ENCODE measurements around the gene NECTIN3. TPM values are rescaled to one million over a fixed set of nuclear protein-coding genes. Genes with fewer than 3 reads are reported as not detected.

The NECTIN3 gene
- polyA plus RNA-seq (2012; ENCODE audit: low read depth, missing spikeins): not detected

DNA sequence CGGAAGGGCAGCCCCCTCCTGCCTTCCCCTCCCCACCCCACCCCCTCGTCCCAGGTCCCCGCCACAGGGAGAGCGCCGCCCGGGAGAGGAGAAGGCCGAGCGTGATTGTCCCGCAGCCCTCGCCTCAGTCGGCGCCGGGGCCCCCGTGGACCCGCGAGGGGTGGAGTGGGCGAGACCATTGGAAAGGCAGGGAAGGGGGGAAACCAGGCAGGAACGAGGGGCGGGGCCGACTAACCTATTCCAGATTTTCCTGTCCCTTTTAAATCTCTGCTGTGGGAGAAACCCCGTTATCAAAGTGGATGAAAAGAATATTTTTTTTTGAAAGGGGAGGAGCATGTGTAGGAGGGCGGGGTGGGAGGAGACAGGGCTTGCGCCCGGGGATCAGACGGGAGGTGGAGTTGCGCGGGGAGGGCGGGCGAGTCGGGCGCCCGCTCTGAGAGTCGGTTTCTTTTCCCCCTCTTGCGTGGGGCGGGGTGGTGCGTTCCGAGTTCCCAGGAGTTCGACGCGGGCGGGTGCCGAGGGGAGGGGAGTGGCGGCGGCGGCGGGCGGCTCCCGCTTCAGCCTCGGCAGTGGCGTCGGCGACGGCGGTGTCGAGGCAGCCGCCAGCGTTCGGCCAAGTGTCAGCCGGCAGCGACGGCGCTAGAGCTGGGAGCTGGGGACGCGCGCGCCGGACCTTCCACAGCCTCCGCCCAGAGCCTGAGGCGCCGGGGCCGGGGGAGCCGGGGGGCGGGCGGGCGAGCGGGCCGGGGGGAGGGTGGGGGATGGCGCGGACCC is at the start of gene NECTIN3:
TSS of gene NECTIN3 (plus strand) at position 560 of the 774 bp plus-strand sequence. CDS start at position 762, 202 bp downstream.
- FAIRE-seq (no peak), DNase-seq (ENCODE audit: insufficient read length, low spot score) (peak; percentile 45)
- TF ChIP-seq POU2F2 (IDR thresholded peaks at IDR 0.05; ENCODE audit: low read depth, low read length) (no peak), PAX5 (IDR thresholded peaks at IDR 0.05; ENCODE audit: insufficient read depth, low read length, severe bottlenecking) (no peak), POLR2A (IDR thresholded peaks at IDR 0.05; ENCODE audit: low read depth, low read length) (no peak), POLR2AphosphoS5 (IDR thresholded peaks at IDR 0.05; ENCODE audit: low read depth, low read length) (no peak)

- no peak for FAIRE-seq
- no peak for DNase-seq (ENCODE audit: insufficient read length, low spot score)
- TF ChIP-seq TAF1 (IDR thresholded peaks at IDR 0.05; ENCODE audit: low read depth, low read length): no peak
- no peak for TF ChIP-seq SPI1 (IDR thresholded peaks at IDR 0.05; ENCODE audit: low read depth, low read length)
- no peak for TF ChIP-seq POLR2AphosphoS5 (IDR thresholded peaks at IDR 0.05; ENCODE audit: low read depth, low read length)
- TF ChIP-seq POLR2A (IDR thresholded peaks at IDR 0.05; ENCODE audit: low read depth, low read length): no peak
- no peak for TF ChIP-seq PAX5 (IDR thresholded peaks at IDR 0.05; ENCODE audit: insufficient read depth, low read length, severe bottlenecking)
- TF ChIP-seq POU2F2 (IDR thresholded peaks at IDR 0.05; ENCODE audit: low read depth, low read length): no peak
Measured at GRCh38 chr3:111027868-111028267, 43.7 kb upstream of the NECTIN3 start.

DNA sequence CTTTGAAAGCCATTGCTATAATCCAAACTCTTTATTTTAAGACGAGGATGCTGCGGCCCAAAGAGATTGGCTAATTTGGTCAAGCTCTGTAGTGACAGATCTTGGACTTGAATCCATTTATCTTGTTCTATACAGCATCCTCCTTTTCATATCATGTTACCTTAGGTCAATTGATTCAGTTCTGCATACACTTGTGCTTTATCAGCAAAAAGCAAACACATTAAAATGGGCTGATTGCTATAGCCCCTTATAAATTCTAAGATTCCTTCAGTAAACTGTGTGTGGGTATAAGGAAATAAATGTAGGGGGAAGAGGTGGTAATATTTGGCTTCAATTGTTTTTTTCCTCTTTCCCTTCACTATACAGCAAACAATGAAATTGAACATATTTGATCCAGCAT is 40.1 kb upstream of the NECTIN3 start:
- DNase-seq (ENCODE audit: insufficient read length, low spot score): no peak
- TF ChIP-seq POLR2AphosphoS5 (IDR thresholded peaks at IDR 0.05; ENCODE audit: low read depth, low read length) (no peak), SPI1 (IDR thresholded peaks at IDR 0.05; ENCODE audit: low read depth, low read length) (no peak), POU2F2 (IDR thresholded peaks at IDR 0.05; ENCODE audit: low read depth, low read length) (no peak), POLR2A (IDR thresholded peaks at IDR 0.05; ENCODE audit: low read depth, low read length) (no peak), PAX5 (IDR thresholded peaks at IDR 0.05; ENCODE audit: insufficient read depth, low read length, severe bottlenecking) (no peak), TAF1 (IDR thresholded peaks at IDR 0.05; ENCODE audit: low read depth, low read length) (no peak)
- FAIRE-seq: no peak

DNA sequence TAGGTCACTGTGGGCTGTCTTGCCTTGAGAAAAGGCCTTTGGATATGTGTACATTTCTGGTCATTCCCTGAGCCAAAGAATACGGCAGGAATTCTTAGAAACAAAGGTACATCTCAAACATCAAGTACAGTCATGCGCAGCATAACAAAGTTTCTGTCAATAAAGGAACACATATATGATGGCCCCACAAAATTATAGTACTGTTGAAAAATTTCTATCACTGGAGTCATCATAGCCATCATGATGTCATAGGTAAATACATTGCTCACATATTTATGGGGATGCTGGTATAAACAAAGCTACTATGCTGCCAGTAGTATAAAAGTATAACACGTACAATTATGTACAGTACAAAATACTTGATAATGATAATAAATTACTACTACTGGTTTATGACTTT is 38.9 kb upstream of the NECTIN3 start:
- no peak for FAIRE-seq
- TF ChIP-seq TAF1 (IDR thresholded peaks at IDR 0.05; ENCODE audit: low read depth, low read length) (no peak), SPI1 (IDR thresholded peaks at IDR 0.05; ENCODE audit: low read depth, low read length) (no peak), POLR2A (IDR thresholded peaks at IDR 0.05; ENCODE audit: low read depth, low read length) (no peak), PAX5 (IDR thresholded peaks at IDR 0.05; ENCODE audit: insufficient read depth, low read length, severe bottlenecking) (no peak), POU2F2 (IDR thresholded peaks at IDR 0.05; ENCODE audit: low read depth, low read length) (no peak), POLR2AphosphoS5 (IDR thresholded peaks at IDR 0.05; ENCODE audit: low read depth, low read length) (no peak)
- no peak for DNase-seq (ENCODE audit: insufficient read length, low spot score)

DNA sequence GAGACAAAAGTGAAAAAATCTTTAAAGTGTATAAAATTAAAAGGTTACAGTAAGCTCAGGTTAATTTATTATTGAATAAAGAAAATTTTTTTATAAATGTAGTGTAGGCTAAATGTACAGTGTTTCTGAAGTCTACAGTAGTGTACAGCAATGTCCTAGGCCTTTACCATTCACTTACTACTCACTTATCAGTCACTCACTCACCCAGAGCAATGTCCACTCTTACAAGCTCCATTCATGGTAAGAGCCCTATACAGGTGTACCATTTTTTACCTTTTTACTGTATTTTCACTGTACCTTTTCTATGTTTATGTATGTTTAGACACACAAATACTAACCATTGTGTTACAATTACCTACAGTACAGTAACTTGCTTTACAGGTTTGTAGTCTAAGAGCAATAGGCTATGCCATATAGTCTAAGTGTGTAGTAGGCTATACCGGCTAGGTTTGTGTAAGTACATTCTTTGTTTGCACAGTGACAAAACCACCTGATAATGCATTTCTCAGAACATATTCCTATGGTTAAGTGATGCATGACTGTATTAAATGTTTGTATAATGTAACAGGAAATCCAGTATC is 38.1 kb upstream of the NECTIN3 start:
- FAIRE-seq: no peak
- no peak for DNase-seq (ENCODE audit: insufficient read length, low spot score)
- TF ChIP-seq POU2F2 (IDR thresholded peaks at IDR 0.05; ENCODE audit: low read depth, low read length) (no peak), PAX5 (IDR thresholded peaks at IDR 0.05; ENCODE audit: insufficient read depth, low read length, severe bottlenecking) (no peak), SPI1 (IDR thresholded peaks at IDR 0.05; ENCODE audit: low read depth, low read length) (no peak), POLR2AphosphoS5 (IDR thresholded peaks at IDR 0.05; ENCODE audit: low read depth, low read length) (no peak), TAF1 (IDR thresholded peaks at IDR 0.05; ENCODE audit: low read depth, low read length) (no peak), POLR2A (IDR thresholded peaks at IDR 0.05; ENCODE audit: low read depth, low read length) (no peak)

DNA sequence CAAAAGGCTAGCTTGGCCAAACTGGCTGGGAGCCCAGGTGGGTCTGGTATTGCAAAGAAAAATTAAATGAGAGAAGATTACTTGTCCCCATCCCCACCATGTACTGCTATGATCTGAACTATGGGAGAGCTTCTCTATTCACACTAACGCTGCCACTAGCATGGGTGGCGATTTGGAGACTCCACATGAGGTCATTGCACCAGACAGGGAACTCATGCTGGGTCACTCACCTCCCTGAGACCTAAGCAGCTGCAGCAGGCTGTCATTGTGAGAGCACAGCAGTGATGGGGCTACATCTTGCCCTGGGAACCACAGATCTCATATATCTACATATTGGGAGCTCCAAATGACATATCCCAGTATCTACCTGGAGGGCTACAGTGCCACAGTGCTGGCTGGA is 36.3 kb upstream of the NECTIN3 start:
- TF ChIP-seq POU2F2 (IDR thresholded peaks at IDR 0.05; ENCODE audit: low read depth, low read length) (no peak), TAF1 (IDR thresholded peaks at IDR 0.05; ENCODE audit: low read depth, low read length) (no peak), PAX5 (IDR thresholded peaks at IDR 0.05; ENCODE audit: insufficient read depth, low read length, severe bottlenecking) (no peak), POLR2A (IDR thresholded peaks at IDR 0.05; ENCODE audit: low read depth, low read length) (no peak), SPI1 (IDR thresholded peaks at IDR 0.05; ENCODE audit: low read depth, low read length) (no peak), POLR2AphosphoS5 (IDR thresholded peaks at IDR 0.05; ENCODE audit: low read depth, low read length) (no peak)
- FAIRE-seq (no peak), DNase-seq (ENCODE audit: insufficient read length, low spot score) (no peak)

- DNase-seq (ENCODE audit: insufficient read length, low spot score) (no peak), FAIRE-seq (no peak)
- no peak for TF ChIP-seq POU2F2 (IDR thresholded peaks at IDR 0.05; ENCODE audit: low read depth, low read length)
- no peak for TF ChIP-seq POLR2A (IDR thresholded peaks at IDR 0.05; ENCODE audit: low read depth, low read length)
- no peak for TF ChIP-seq PAX5 (IDR thresholded peaks at IDR 0.05; ENCODE audit: insufficient read depth, low read length, severe bottlenecking)
- TF ChIP-seq TAF1 (IDR thresholded peaks at IDR 0.05; ENCODE audit: low read depth, low read length): no peak
- TF ChIP-seq POLR2AphosphoS5 (IDR thresholded peaks at IDR 0.05; ENCODE audit: low read depth, low read length): no peak
- TF ChIP-seq SPI1 (IDR thresholded peaks at IDR 0.05; ENCODE audit: low read depth, low read length): no peak
Measured at GRCh38 chr3:111035902-111036301, 35.7 kb upstream of the NECTIN3 start.

- DNase-seq (ENCODE audit: insufficient read length, low spot score) (no peak), FAIRE-seq (no peak)
- TF ChIP-seq SPI1 (IDR thresholded peaks at IDR 0.05; ENCODE audit: low read depth, low read length) (no peak), POU2F2 (IDR thresholded peaks at IDR 0.05; ENCODE audit: low read depth, low read length) (no peak), POLR2AphosphoS5 (IDR thresholded peaks at IDR 0.05; ENCODE audit: low read depth, low read length) (no peak), PAX5 (IDR thresholded peaks at IDR 0.05; ENCODE audit: insufficient read depth, low read length, severe bottlenecking) (no peak), TAF1 (IDR thresholded peaks at IDR 0.05; ENCODE audit: low read depth, low read length) (no peak), POLR2A (IDR thresholded peaks at IDR 0.05; ENCODE audit: low read depth, low read length) (no peak)
Measured at GRCh38 chr3:111040959-111041358, 30.7 kb upstream of the NECTIN3 start.

GRCh38 chr3:111045564-111045963 is 26.1 kb upstream of the NECTIN3 start:
- DNase-seq (ENCODE audit: insufficient read length, low spot score) (no peak), FAIRE-seq (no peak)
- TF ChIP-seq TAF1 (IDR thresholded peaks at IDR 0.05; ENCODE audit: low read depth, low read length) (no peak), POLR2A (IDR thresholded peaks at IDR 0.05; ENCODE audit: low read depth, low read length) (no peak), POU2F2 (IDR thresholded peaks at IDR 0.05; ENCODE audit: low read depth, low read length) (no peak), SPI1 (IDR thresholded peaks at IDR 0.05; ENCODE audit: low read depth, low read length) (no peak), PAX5 (IDR thresholded peaks at IDR 0.05; ENCODE audit: insufficient read depth, low read length, severe bottlenecking) (no peak), POLR2AphosphoS5 (IDR thresholded peaks at IDR 0.05; ENCODE audit: low read depth, low read length) (no peak)

Data from GM12891 (cell line).